ENCODE measurements around the gene SPPL3. TPM values are rescaled to one million over a fixed set of nuclear protein-coding genes. Genes with fewer than 3 reads are reported as not detected.

Gene SPPL3
- 3.6 and 5.2 TPM in 2 replicates for total RNA-seq

GRCh38 chr12:120904197-120904773 lies at the start of gene SPPL3:
Gene SPPL3, minus strand, starts transcription at chr12:120904358. Its CDS starts 491 bp downstream, at chr12:120903867.

GRCh38 chr12:120725659-120726509 lies 178.3 kb downstream of the SPPL3 start, which contains the start of gene ACADS:
Gene ACADS, plus strand, starts transcription at chr12:120725826. Its CDS starts 60 bp downstream, at chr12:120725886.

Other genes starting within 250 kb of the SPPL3 start
- 82.2 and 82.5 TPM in 2 replicates for gene MLEC, start 217.2 kb downstream of the SPPL3 start, total RNA-seq
- 20.1 and 27.7 TPM in 2 replicates for gene UNC119B, start 193.9 kb downstream of the SPPL3 start, total RNA-seq
- gene ACADS, start 178.5 kb downstream of the SPPL3 start, total RNA-seq, result 13.6 and 15.2 TPM in 2 replicates
- gene HNF1A, start 74.2 kb upstream of the SPPL3 start, total RNA-seq, result not detected in 2 replicates
- gene C12orf43, start 112.1 kb upstream of the SPPL3 start, total RNA-seq, result 11.1 and 13.6 TPM in 2 replicates
- 1.9 and 27.4 TPM in 2 replicates for gene OASL, start 134.9 kb upstream of the SPPL3 start, total RNA-seq
- 0.65 and 1.7 TPM in 2 replicates for gene P2RX7, start 228.5 kb upstream of the SPPL3 start, total RNA-seq